A549 (cell line): Measurements from ENCODE around the gene SHANK1. TPM values are rescaled to one million over a fixed set of nuclear protein-coding genes. Genes with fewer than 3 reads are reported as not detected.

Experiments
- ATAC-seq, 2 experiments: fragments of 200-7000 bp in 1 of 2; fragments of >200 bp in 1 of 2; cut with Nextera tagmentation in 1 of 2; cut with Tn5 transposase in 1 of 2; 3 replicates each; pipeline versions ENCODE4 v1.8.0 to v1.9.1; 2018 to 2020; ENCODE audit warnings: mild to moderate bottlenecking in 1 of 2, moderate library complexity in 1 of 2
- CTCF ChIA-PET: fragments of 300-600 bp; sonication (Branson Sonifier 250); formaldehyde crosslinking; extraction: SDS; loops from one replicate; lab custom pipeline; 2021; ENCODE audit warnings: antibody characterized with exemption, inconsistent platforms; lab: Yijun Ruan, JAX
- POLR2A ChIA-PET: fragments of 350-600 bp; formaldehyde crosslinking; extraction: SDS; loops from one replicate; lab custom pipeline; 2021; ENCODE audit warnings: antibody characterized with exemption, inconsistent platforms; lab: Yijun Ruan, JAX
- DNase-seq, 2 experiments: peaks; one replicate each; pipeline versions ENCODE4 v3.0.0 to v3.0.0-alpha.2; 2011 to 2016; ENCODE audit warnings: low read depth in 1 of 2, low spot score in 1 of 2
- FAIRE-seq: peaks from 2 replicates; lab custom pipeline; 2011; peaks lifted over from hg19 to GRCh38; lab: Jason Lieb, UNC
- H3K27ac ChIP-seq, 2 experiments: fragments of >200 bp; sonication (Bioruptor Twin); formaldehyde crosslinking; 3 replicates each; pipeline ENCODE4 v1.5.1; 2016 to 2017
- H3K4me1 ChIP-seq: fragments of >200 bp; sonication (Bioruptor Twin); formaldehyde crosslinking; 3 replicates; pipeline ENCODE4 v1.6.1; 2016
- H3K4me2 ChIP-seq: fragments of >200 bp; sonication (Bioruptor Twin); formaldehyde crosslinking; 3 replicates; pipeline ENCODE4 v1.6.1; 2016
- H3K4me3 ChIP-seq: fragments of >200 bp; sonication (Bioruptor Twin); formaldehyde crosslinking; 3 replicates; pipeline ENCODE4 v1.5.1; 2016
- H3K9me3 ChIP-seq: fragments of >200 bp; sonication (Bioruptor Twin); formaldehyde crosslinking; 3 replicates; pipeline ENCODE4 v1.6.1; 2016
- CHD2 ChIP-seq: fragments of 150-350 bp; IDR thresholded peaks from 2 replicates; pipeline ENCODE4 v1.6.1; 2014; ENCODE audit warnings: low read length; ENCODE audit not compliant: partially characterized antibody
- CHD4 ChIP-seq: fragments of 200-600 bp; sonication (generic); IDR thresholded peaks from 2 replicates; pipeline ENCODE4 v1.6.1; 2016; ENCODE audit warnings: antibody characterized with exemption, mild to moderate bottlenecking, borderline replicate concordance
- EHMT2 ChIP-seq: fragments of 200-600 bp; sonication (generic); IDR thresholded peaks from 2 replicates; pipeline ENCODE4 v1.6.1; 2016; ENCODE audit warnings: antibody characterized with exemption, low read depth, mild to moderate bottlenecking, moderate library complexity
- FOSB ChIP-seq: fragments of 250-450 bp; sonication (Bioruptor Pico); IDR thresholded peaks from 2 replicates; pipeline ENCODE4 v1.5.0; 2020; ENCODE audit warnings: mild to moderate bottlenecking, moderate library complexity
- JUN ChIP-seq, 2 experiments: fragments of >200 bp; sonication (Bioruptor Twin); formaldehyde crosslinking; IDR thresholded peaks; 2 replicates in 1 of 2; 3 replicates in 1 of 2; pipeline ENCODE4 v1.6.1; 2016 to 2017
- JUNB ChIP-seq: fragments of >200 bp; sonication (Bioruptor Twin); formaldehyde crosslinking; IDR thresholded peaks from 2 replicates; pipeline ENCODE4 v1.6.1; 2016
- KDM1A ChIP-seq: fragments of 200-600 bp; sonication (generic); IDR thresholded peaks from 2 replicates; pipeline ENCODE4 v1.6.1; 2016; ENCODE audit warnings: low read depth, mild to moderate bottlenecking
- MAZ ChIP-seq: fragments of 150-350 bp; IDR thresholded peaks from 2 replicates; pipeline ENCODE4 v1.6.1; 2014; ENCODE audit warnings: antibody characterized with exemption, low read depth, low read length, borderline replicate concordance
- MYC ChIP-seq: IDR thresholded peaks from 2 replicates; pipeline ENCODE4 v1.6.1; 2012; ENCODE audit warnings: mild to moderate bottlenecking, inconsistent platforms, low read length, improper control_type of control experiment, borderline replicate concordance
- POLR2A ChIP-seq: IDR thresholded peaks from 2 replicates; pipeline ENCODE4 v1.6.1; 2012; ENCODE audit warnings: mild to moderate bottlenecking, low read length
- RAD21 ChIP-seq, 2 experiments: fragments of >200 bp in 1 of 2; sonication (Bioruptor Twin) in 1 of 2; formaldehyde crosslinking in 1 of 2; IDR thresholded peaks in 1 of 2; conservative IDR thresholded peaks in 1 of 2; 2 replicates in 1 of 2; 3 replicates in 1 of 2; pipeline ENCODE4 v1.6.1; 2012 to 2018; ENCODE audit warnings: inconsistent platforms in 1 of 2
- RCOR1 ChIP-seq: fragments of 150-350 bp; IDR thresholded peaks from 2 replicates; pipeline ENCODE4 v1.6.1; 2014; ENCODE audit warnings: antibody characterized with exemption, low read length, low read depth
- RFX5 ChIP-seq: fragments of 450-650 bp; IDR thresholded peaks from 2 replicates; pipeline ENCODE4 v1.7.1; 2014; ENCODE audit warnings: antibody characterized with exemption, mild to moderate bottlenecking, moderate library complexity
- SMC3 ChIP-seq: fragments of >200 bp; sonication (Bioruptor Twin); formaldehyde crosslinking; IDR thresholded peaks from 3 replicates; pipeline ENCODE4 v1.6.1; 2018; ENCODE audit warnings: inconsistent platforms
- SREBF2 ChIP-seq: fragments of 450-650 bp; IDR thresholded peaks from 2 replicates; pipeline ENCODE4 v1.6.1; 2014; ENCODE audit warnings: mild to moderate bottlenecking, moderate library complexity
- ZC3H11A ChIP-seq: fragments of 450-650 bp; IDR thresholded peaks from 2 replicates; pipeline ENCODE4 v1.6.1; 2014; ENCODE audit warnings: antibody characterized with exemption, mild to moderate bottlenecking
- ZSCAN20 ChIP-seq: fragments of 250-450 bp; sonication (Bioruptor Pico); IDR thresholded peaks from 2 replicates; pipeline ENCODE4 v1.8.0; 2022; ENCODE audit warnings: mild to moderate bottlenecking, moderate library complexity
- WGBS: methylation state at CpG from one replicate; pipeline ENCODE4 v1.1.6; 2017; ENCODE audit errors: missing lambda C conversion rate; 5-methylcytosine and 5-hydroxymethylcytosine counted together
- polyA plus RNA-seq, 4 experiments: library from polyadenylated mRNA; depleted of rRNA in 3 of 4; stranded (reverse); fragments of >200 nt; fragmentation: RNase III in 1 of 4; extraction: RNeasy Plus Mini Kit Qiagen cat#74134 plus additional on column Dnase treatment in 1 of 4; gene quantifications; 2 replicates in 3 of 4; 3 replicates in 1 of 4; pipeline ENCODE4 v1.2.3, GENCODE V29; 2011 to 2017
- TF ChIP-seq, protein P1 (sequence below): fragments of 250-450 bp; sonication (Bioruptor Pico); IDR thresholded peaks from 2 replicates; pipeline ENCODE4 v1.5.0; 2021; ENCODE audit warnings: mild to moderate bottlenecking, moderate library complexity, borderline replicate concordance
- TF ChIP-seq, protein P2 (sequence below): fragments of 150-350 bp; IDR thresholded peaks from 2 replicates; pipeline ENCODE4 v1.6.1; 2014; ENCODE audit warnings: low read depth, mild to moderate bottlenecking, low read length
- TF ChIP-seq, protein P3 (sequence below): fragments of 250-450 bp; sonication (Bioruptor Pico); IDR thresholded peaks from 2 replicates; pipeline ENCODE4 v1.5.0; 2020; ENCODE audit warnings: low read depth, mild to moderate bottlenecking, moderate library complexity
- TF ChIP-seq, protein P4 (sequence below): fragments of >200 bp; sonication (Bioruptor Twin); formaldehyde crosslinking; IDR thresholded peaks from 3 replicates; pipeline ENCODE4 v1.6.1; 2016
- TF ChIP-seq, protein P5 (sequence below): fragments of >200 bp; sonication (Bioruptor Twin); formaldehyde crosslinking; IDR thresholded peaks from 2 replicates; pipeline ENCODE4 v1.6.1; 2016
- TF ChIP-seq, protein P6 (sequence below): IDR thresholded peaks from 2 replicates; pipeline ENCODE4 v1.6.1; 2012
- TF ChIP-seq, protein P7 (sequence below): fragments of >200 bp; sonication (Bioruptor Twin); formaldehyde crosslinking; IDR thresholded peaks from 3 replicates; pipeline ENCODE4 v1.5.1; 2016

SHANK1 gene
- polyA plus RNA-seq, 2 of the 4 experiments (the other 2 are of a cell fraction) = 0.04 to 0.17 TPM

DNA sequence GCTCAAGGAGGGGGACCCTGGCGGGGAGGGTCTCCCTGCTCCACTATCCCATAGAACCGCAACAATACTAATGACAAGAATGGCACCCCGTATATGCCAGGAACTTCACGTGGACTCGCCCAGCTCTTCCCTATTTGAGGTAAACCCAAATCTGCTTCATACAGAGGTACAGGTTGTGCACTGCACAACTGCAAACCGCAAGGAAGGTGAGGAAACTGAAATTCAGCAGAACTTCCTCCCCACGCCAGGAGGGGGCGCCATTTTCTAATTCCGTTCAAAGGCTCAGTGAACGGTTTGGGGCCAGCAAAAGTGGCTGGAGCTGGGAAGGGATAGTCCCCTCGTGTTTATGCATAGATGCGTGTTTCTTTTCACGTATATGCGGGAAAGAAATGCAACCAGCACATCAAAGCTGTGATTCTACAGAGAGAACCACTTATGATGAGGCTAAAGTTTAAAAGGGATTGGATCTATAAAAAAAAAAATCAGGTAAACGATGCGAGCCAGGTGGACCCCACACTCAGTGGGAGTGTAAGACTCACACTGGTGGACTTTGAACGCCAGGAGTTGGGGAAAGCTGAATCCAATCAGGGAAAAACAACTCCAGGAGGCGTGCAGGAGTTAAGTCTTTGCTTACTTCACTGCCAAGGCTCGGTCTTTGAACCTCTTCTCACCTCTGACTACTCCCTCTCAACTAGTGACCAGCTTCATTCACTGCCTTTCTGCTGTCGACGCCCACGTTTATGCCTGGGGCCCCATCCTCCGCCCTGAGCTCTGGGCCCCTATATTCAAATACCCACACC is 50.1 kb downstream of the SHANK1 start (continued):
- TF ChIP-seq SMC3 (peak; percentile 72), POLR2A (no peak), RAD21 (conservative IDR thresholded peaks at IDR 0.05 in 1 of 2, IDR thresholded peaks at IDR 0.05 in 1 of 2) (peak; percentile 53 to 65), KDM1A (no peak), MAZ (no peak), JUNB (no peak), ZC3H11A (no peak)
- TF ChIP-seq, protein P1, sequence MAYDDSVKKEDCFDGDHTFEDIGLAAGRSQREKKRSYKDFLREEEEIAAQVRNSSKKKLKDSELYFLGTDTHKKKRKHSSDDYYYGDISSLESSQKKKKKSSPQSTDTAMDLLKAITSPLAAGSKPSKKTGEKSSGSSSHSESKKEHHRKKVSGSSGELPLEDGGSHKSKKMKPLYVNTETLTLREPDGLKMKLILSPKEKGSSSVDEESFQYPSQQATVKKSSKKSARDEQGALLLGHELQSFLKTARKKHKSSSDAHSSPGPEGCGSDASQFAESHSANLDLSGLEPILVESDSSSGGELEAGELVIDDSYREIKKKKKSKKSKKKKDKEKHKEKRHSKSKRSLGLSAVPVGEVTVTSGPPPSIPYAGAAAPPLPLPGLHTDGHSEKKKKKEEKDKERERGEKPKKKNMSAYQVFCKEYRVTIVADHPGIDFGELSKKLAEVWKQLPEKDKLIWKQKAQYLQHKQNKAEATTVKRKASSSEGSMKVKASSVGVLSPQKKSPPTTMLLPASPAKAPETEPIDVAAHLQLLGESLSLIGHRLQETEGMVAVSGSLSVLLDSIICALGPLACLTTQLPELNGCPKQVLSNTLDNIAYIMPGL (CRISPR knock-in tag) = no peak
- TF ChIP-seq, protein P2, sequence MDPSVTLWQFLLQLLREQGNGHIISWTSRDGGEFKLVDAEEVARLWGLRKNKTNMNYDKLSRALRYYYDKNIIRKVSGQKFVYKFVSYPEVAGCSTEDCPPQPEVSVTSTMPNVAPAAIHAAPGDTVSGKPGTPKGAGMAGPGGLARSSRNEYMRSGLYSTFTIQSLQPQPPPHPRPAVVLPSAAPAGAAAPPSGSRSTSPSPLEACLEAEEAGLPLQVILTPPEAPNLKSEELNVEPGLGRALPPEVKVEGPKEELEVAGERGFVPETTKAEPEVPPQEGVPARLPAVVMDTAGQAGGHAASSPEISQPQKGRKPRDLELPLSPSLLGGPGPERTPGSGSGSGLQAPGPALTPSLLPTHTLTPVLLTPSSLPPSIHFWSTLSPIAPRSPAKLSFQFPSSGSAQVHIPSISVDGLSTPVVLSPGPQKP = no peak

DNA sequence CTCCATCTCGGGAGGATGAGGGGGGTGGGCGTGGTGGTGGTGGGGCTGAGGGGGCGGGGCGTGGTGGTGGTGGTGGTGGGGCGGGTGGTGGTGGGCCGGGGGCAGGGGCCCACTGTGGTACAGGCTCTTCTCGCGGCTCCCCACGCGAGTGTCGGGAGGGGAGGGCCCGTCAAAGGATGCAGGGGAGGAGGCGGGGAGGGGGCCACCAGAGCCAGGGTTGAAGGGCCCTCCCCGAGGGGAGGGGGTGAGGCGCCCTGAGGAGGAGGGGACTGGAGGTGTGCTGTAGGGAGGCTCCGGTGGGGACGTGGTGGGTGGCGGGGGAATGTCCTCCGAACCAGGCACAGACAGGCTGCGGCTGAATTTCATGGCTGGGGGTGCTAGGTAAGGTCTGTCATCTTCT is 50.7 kb downstream of the SHANK1 start:
- 69% methylated on average over 5 of the region's 20 CpGs for WGBS

More for the DNA sequence above, 50.7 kb downstream of the SHANK1 start:
- Histone ChIP-seq H3K27ac (no peak overlapping the region; a peak in 1 of 6 replicates), H3K9me3 (no peaks in the 10 kb centered on the region), H3K4me3 (no peak overlapping the region; the same call in 2 of the 3 replicates), H3K4me1 (peaks cover 23% of the 10 kb centered on the region), H3K4me2 (peak overlapping the region; percentile 79)
- no peak for FAIRE-seq
- no peak for DNase-seq
- ChIA-PET CTCF (interaction anchor here (0.6 to 5.6 kb wide), 36 partner anchors 8 to 1676 kb away, joined by 3 to 98 read pairs (median 7); partner anchors contain the start of genes CLEC11A, GPR32 and GYS1), POLR2A (no interaction called here)
- TF ChIP-seq, protein P3, sequence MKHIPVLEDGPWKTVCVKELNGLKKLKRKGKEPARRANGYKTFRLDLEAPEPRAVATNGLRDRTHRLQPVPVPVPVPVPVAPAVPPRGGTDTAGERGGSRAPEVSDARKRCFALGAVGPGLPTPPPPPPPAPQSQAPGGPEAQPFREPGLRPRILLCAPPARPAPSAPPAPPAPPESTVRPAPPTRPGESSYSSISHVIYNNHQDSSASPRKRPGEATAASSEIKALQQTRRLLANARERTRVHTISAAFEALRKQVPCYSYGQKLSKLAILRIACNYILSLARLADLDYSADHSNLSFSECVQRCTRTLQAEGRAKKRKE = no peak
- TF ChIP-seq RCOR1 (no peak), MYC (no peak), EHMT2 (no peak), SREBF2 (no peak), CHD4 (no peak), ZSCAN20 (CRISPR knock-in tag) (no peak), JUN (IDR thresholded peaks at IDR 0.05) (no peak), CHD2 (no peak), FOSB (no peak), RFX5 (no peak)
- TF ChIP-seq, protein P4, sequence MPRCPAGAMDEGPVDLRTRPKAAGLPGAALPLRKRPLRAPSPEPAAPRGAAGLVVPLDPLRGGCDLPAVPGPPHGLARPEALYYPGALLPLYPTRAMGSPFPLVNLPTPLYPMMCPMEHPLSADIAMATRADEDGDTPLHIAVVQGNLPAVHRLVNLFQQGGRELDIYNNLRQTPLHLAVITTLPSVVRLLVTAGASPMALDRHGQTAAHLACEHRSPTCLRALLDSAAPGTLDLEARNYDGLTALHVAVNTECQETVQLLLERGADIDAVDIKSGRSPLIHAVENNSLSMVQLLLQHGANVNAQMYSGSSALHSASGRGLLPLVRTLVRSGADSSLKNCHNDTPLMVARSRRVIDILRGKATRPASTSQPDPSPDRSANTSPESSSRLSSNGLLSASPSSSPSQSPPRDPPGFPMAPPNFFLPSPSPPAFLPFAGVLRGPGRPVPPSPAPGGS = no peak
- TF ChIP-seq, protein P5, sequence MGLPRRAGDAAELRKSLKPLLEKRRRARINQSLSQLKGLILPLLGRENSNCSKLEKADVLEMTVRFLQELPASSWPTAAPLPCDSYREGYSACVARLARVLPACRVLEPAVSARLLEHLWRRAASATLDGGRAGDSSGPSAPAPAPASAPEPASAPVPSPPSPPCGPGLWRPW = no peak
- TF ChIP-seq, protein P6, sequence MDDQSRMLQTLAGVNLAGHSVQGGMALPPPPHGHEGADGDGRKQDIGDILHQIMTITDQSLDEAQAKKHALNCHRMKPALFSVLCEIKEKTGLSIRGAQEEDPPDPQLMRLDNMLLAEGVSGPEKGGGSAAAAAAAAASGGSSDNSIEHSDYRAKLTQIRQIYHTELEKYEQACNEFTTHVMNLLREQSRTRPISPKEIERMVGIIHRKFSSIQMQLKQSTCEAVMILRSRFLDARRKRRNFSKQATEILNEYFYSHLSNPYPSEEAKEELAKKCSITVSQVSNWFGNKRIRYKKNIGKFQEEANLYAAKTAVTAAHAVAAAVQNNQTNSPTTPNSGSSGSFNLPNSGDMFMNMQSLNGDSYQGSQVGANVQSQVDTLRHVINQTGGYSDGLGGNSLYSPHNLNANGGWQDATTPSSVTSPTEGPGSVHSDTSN = no peak
- TF ChIP-seq, protein P7, sequence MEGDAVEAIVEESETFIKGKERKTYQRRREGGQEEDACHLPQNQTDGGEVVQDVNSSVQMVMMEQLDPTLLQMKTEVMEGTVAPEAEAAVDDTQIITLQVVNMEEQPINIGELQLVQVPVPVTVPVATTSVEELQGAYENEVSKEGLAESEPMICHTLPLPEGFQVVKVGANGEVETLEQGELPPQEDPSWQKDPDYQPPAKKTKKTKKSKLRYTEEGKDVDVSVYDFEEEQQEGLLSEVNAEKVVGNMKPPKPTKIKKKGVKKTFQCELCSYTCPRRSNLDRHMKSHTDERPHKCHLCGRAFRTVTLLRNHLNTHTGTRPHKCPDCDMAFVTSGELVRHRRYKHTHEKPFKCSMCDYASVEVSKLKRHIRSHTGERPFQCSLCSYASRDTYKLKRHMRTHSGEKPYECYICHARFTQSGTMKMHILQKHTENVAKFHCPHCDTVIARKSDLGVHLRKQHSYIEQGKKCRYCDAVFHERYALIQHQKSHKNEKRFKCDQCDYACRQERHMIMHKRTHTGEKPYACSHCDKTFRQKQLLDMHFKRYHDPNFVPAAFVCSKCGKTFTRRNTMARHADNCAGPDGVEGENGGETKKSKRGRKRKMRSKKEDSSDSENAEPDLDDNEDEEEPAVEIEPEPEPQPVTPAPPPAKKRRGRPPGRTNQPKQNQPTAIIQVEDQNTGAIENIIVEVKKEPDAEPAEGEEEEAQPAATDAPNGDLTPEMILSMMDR = no peak
- ATAC-seq = no peak
